ENCODE measurements around the gene PYCARD. TPM values are rescaled to one million over a fixed set of nuclear protein-coding genes. Genes with fewer than 3 reads are reported as not detected.

The PYCARD gene

Small RNA genes lying within 50 kb of the gene (small RNA-seq; reads per million reads assigned to genes)
- gene AC009088.4 (ENCODE audit: low read depth) (not detected), gene NDUFA3P6 (ENCODE audit: low read depth) (not detected)

Data from mesenchymal stem cell (in vitro differentiated cells and primary cell).